HG03432 (cell line): ENCODE data around the gene CD79B.
"Not testable (repeated sequence)": the region's sequence is repeated elsewhere in the genome, so short reads cannot be mapped to it uniquely, and the experiment has no call there.

Experiments
- ATAC-seq: cut with Tn5 transposase; IDR thresholded peaks from one replicate; pipeline ENCODE4 v1.9.1; 2021; ENCODE audit warnings: mild to moderate bottlenecking, moderate library complexity; ENCODE audit not compliant: unreplicated experiment

The CD79B gene

DNA sequence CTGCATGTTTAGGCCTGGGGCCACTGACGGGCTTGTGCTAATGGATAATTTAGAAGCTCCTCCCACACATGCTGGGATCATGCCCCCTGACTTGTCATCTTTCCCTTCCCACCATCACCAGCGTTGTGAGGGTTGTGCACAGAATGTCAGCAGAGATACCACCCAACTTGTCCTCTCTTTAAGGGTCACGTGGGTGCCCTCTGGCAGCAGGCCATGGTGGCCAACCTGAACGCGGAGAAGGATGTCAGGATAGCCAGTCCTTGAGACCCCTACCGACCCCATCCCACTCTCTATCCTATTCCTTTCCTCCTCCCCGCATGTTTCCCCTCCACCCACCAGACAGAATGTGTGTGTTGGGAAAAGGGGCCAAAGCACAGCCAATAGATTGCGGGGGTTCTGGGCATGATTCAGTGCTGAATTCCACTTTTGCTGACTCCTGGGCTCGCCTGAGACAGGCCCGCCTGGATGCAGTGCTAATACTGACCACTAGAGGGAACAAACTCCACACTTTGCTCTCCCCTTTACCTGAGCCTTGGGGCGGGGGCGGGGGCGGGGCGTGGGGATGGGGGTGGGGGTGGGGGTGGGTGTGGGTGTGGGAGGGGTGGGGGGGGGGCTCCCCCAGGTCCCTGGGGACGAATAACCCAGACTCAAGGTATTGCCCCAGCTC, 50.1 kb downstream of the CD79B start, which contains the start of gene GH2:
GH2 (minus strand) TSS at position 10 of the 667 bp plus-strand sequence. CDS start 143 bp downstream, outside the sequence.
- no peak for ATAC-seq

DNA sequence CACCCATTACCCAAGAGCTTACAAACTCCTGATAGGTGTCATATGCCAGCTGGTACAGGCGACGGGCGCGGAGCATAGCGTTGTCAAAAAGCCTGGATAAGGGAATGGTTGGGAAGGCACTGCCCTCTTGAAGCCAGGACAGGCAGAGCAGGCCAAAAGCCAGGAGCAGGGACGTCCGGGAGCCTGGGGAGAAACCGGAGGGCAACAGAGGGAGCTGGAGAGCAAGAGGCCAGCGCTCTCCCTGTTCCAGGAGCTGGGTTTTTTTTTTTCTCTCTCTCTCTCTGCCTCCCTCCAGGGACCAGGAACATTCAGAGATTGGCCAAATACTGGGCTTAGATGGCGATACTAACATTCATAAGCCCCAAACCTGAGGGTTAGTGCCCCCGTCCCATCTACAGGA, 50.8 kb downstream of the CD79B start:
- not testable (repeated sequence) for ATAC-seq

DNA sequence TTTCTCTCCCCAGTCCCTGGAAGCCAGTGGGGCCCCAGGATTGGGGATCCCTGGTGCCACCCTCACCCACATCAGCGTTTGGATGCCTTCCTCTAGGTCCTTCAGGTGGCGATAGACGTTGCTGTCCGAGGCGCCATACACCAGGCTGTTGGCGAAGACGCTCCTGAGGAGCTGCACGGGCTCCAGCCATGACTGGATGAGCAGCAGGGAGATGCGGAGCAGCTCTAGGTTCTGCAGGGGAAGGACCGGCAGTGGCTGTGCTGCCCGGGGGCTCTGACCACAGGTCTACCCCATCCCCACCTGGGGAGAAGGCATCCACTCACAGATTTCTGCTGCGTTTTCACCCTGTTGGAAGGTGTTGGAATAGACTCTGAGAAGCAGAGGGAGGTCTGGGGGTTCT, 51.4 kb downstream of the CD79B start:
- no peak for ATAC-seq
